GM12878 (cell line): ENCODE results near the gene PITPNM1. TPM values are rescaled to one million over a fixed set of nuclear protein-coding genes. Genes with fewer than 3 reads are reported as not detected.

Source experiments
- ATAC-seq: fragments of 200-7000 bp; cut with Tn5 transposase; 3 replicates; pipeline ENCODE4 v1.9.1; 2020; ENCODE audit warnings: mild to moderate bottlenecking, moderate library complexity
- BruUV-seq: library from RNA; stranded (reverse); fragments of 400-500 nt; replicated peaks from 2 replicates; lab custom pipeline; 2021; lab: Mats Ljungman, UMichigan
- CTCF ChIA-PET: fragments of 300-600 bp; sonication (Branson Sonifier 250); formaldehyde crosslinking; extraction: SDS; loops from one replicate; lab custom pipeline; 2021; ENCODE audit warnings: inconsistent platforms; lab: Yijun Ruan, JAX
- POLR2A ChIA-PET: fragments of 350-600 bp; formaldehyde crosslinking; extraction: SDS; loops from one replicate; lab custom pipeline; 2021; ENCODE audit warnings: inconsistent platforms; lab: Charles Lee
- RAD21 ChIA-PET: fragments of 300-600 bp; sonication (Branson Sonifier 250); formaldehyde crosslinking; loops from one replicate; lab custom pipeline; 2023; ENCODE audit warnings: antibody characterized with exemption; ENCODE audit not compliant: unreplicated experiment; lab: Charles Lee
- SMC1A ChIA-PET: fragments of 300-600 bp; sonication (Branson Sonifier 250); formaldehyde crosslinking; loops from one replicate; lab custom pipeline; 2023; ENCODE audit not compliant: unreplicated experiment, uncharacterized antibody; lab: Charles Lee
- DNase-seq: peaks from one replicate; pipeline ENCODE4 v3.0.0-alpha.2; 2011; ENCODE audit warnings: low read depth, low spot score
- FAIRE-seq: peaks from 3 replicates; lab custom pipeline; 2011; peaks lifted over from hg19 to GRCh38; lab: Jason Lieb, UNC
- H2AFZ ChIP-seq: 2 replicates; pipeline ENCODE4 v1.6.0; 2011; ENCODE audit warnings: low read depth, low read length, control low read depth; ENCODE audit not compliant: control insufficient read depth
- H3K27ac ChIP-seq: 2 replicates; pipeline ENCODE4 v1.5.1; 2011; ENCODE audit warnings: control low read depth; ENCODE audit not compliant: control insufficient read depth, insufficient read depth
- H3K27me3 ChIP-seq, 2 experiments: replicated peaks in 1 of 2; 2 replicates each; pipeline versions ENCODE4 v1.6.0 to v1.6.1; 2011; ENCODE audit warnings: low read length in 1 of 2; ENCODE audit not compliant: control insufficient read depth in 2 of 2, insufficient read depth in 2 of 2
- H3K36me3 ChIP-seq, 2 experiments: 2 replicates each; pipeline ENCODE4 v1.5.1; 2011; ENCODE audit warnings: low read length in 1 of 2; ENCODE audit not compliant: control insufficient read depth in 2 of 2, insufficient read depth in 2 of 2
- H3K4me1 ChIP-seq: 2 replicates; pipeline ENCODE4 v1.6.1; 2011; ENCODE audit warnings: mild to moderate bottlenecking, low read length, moderate library complexity, mixed read lengths; ENCODE audit not compliant: control insufficient read depth, insufficient read depth
- H3K4me2 ChIP-seq: 2 replicates; pipeline ENCODE4 v1.6.0; 2011; ENCODE audit warnings: control low read depth; ENCODE audit not compliant: control insufficient read depth, insufficient read depth
- H3K4me3 ChIP-seq: fragments of 200-600 bp; sonication (generic); 2 replicates; pipeline ENCODE4 v1.5.1; 2016
- H3K79me2 ChIP-seq: 2 replicates; pipeline ENCODE4 v1.6.0; 2011; ENCODE audit warnings: low read length; ENCODE audit not compliant: control insufficient read depth, insufficient read depth
- H3K9ac ChIP-seq: 2 replicates; pipeline ENCODE4 v1.8.0; 2011; ENCODE audit warnings: low read length, control low read depth, mixed read lengths; ENCODE audit not compliant: control insufficient read depth, insufficient read depth
- H3K9me3 ChIP-seq: replicated peaks from 3 replicates; pipeline ENCODE4 v1.5.1; 2011; ENCODE audit warnings: mild to moderate bottlenecking, low read length; ENCODE audit not compliant: control insufficient read depth, insufficient read depth
- H4K20me1 ChIP-seq: 2 replicates; pipeline ENCODE4 v1.6.0; 2011; ENCODE audit not compliant: control insufficient read depth, insufficient read depth
- EED ChIP-seq: sonication (generic); IDR thresholded peaks from 2 replicates; pipeline ENCODE4 v1.6.1; 2016; ENCODE audit warnings: antibody characterized with exemption, low read depth
- HDAC6 ChIP-seq: fragments of 200-600 bp; sonication (generic); IDR thresholded peaks from one replicate; pipeline ENCODE4 v1.8.0; 2017; ENCODE audit warnings: antibody characterized with exemption; ENCODE audit not compliant: unreplicated experiment
- MEF2B ChIP-seq: fragments of 450-650 bp; IDR thresholded peaks from 2 replicates; pipeline ENCODE4 v1.6.1; 2018; ENCODE audit warnings: mild to moderate bottlenecking, moderate library complexity; ENCODE audit not compliant: partially characterized antibody, poor library complexity, severe bottlenecking
- NRF1 ChIP-seq: conservative IDR thresholded peaks from 2 replicates; pipeline ENCODE4 v1.6.1; 2011; ENCODE audit warnings: mild to moderate bottlenecking, low read depth, low read length, improper control_type of control experiment
- POLR2AphosphoS2 ChIP-seq: IDR thresholded peaks from 2 replicates; pipeline ENCODE4 v1.6.1; 2011; ENCODE audit warnings: low read depth, mild to moderate bottlenecking, low read length, improper control_type of control experiment, moderate library complexity
- POLR2AphosphoS5 ChIP-seq: IDR thresholded peaks from 2 replicates; pipeline ENCODE4 v1.6.1; 2011; ENCODE audit warnings: mild to moderate bottlenecking, low read length, inconsistent platforms
- SIN3A ChIP-seq: IDR thresholded peaks from 2 replicates; pipeline ENCODE4 v1.6.1; 2012; ENCODE audit warnings: low read depth, low read length, improper control_type of control experiment
- SUZ12 ChIP-seq: fragments of 200-600 bp; sonication (generic); IDR thresholded peaks from one replicate; pipeline ENCODE4 v1.6.1; 2018; ENCODE audit warnings: antibody characterized with exemption, mild to moderate bottlenecking; ENCODE audit not compliant: unreplicated experiment
- TBL1XR1 ChIP-seq: IDR thresholded peaks from 2 replicates; pipeline ENCODE4 v1.6.1; 2012; ENCODE audit warnings: low read depth, low read length, improper control_type of control experiment
- WGBS: methylation state at CpG from one replicate; pipeline ENCODE4 v1.1.6; 2016; ENCODE audit warnings: low lambda C conversion rate; ENCODE audit not compliant: insufficient replicate concordance, insufficient coverage; ENCODE audit errors: missing lambda C conversion rate; 5-methylcytosine and 5-hydroxymethylcytosine counted together
- in situ Hi-C: fragments of 300-500 bp; cut with MboI; formaldehyde crosslinking; loops from 9 replicates; pipeline ENCODE4 v1.14.3; 2018; ENCODE audit warnings: mixed read lengths
- intact Hi-C: fragments of 100-400 bp; cut with micrococcal nuclease; formaldehyde crosslinking; loops from one replicate; pipeline ENCODE4 v1.14.2; 2022; ENCODE audit not compliant: unreplicated experiment
- polyA plus RNA-seq, 11 experiments: library from polyadenylated mRNA; depleted of rRNA in 4 of 11; unstranded in 6 of 11; stranded (reverse) in 5 of 11; fragments of >200 nt; fragmentation: Nextera tagmentation in 4 of 11; fragmentation: Illumina TruSeq in 1 of 11; extraction: Ambion mirVana in 4 of 11; extraction: Trizol in 1 of 11; gene quantifications; 1 replicate in 1 of 11; 2 replicates in 10 of 11; pipeline versions ENCODE4 v1.2.1 to v1.2.3, GENCODE V29; 2011 to 2016; ENCODE audit warnings: inconsistent platforms in 2 of 11, missing spikeins in 2 of 11, low read depth in 1 of 11
- total RNA-seq, 4 experiments: library from RNA; depleted of rRNA in 3 of 4; stranded (reverse); fragments of >200 nt in 3 of 4; fragmentation: Illumina TruSeq in 1 of 4; extraction: Trizol in 1 of 4; gene quantifications; 2 replicates each; pipeline versions ENCODE4 v1.2.1 to v1.2.3, GENCODE V29; 2013 to 2021
- TF ChIP-seq, protein P1 (sequence below): fragments of 450-650 bp; IDR thresholded peaks from 2 replicates; pipeline ENCODE4 v1.6.1; 2017; ENCODE audit warnings: low read depth, mild to moderate bottlenecking, moderate library complexity
- TF ChIP-seq, protein P2 (sequence below): fragments of 450-650 bp; IDR thresholded peaks from 2 replicates; pipeline ENCODE4 v1.6.1; 2016; ENCODE audit warnings: mild to moderate bottlenecking, moderate library complexity, borderline replicate concordance

PITPNM1 gene
- total and polyA plus RNA-seq, 10 of the 15 experiments (the other 5 are each of a cell fraction or from before 2014, with no cell fraction given): 0.11 to 56.8 (median 16.5) TPM

DNA sequence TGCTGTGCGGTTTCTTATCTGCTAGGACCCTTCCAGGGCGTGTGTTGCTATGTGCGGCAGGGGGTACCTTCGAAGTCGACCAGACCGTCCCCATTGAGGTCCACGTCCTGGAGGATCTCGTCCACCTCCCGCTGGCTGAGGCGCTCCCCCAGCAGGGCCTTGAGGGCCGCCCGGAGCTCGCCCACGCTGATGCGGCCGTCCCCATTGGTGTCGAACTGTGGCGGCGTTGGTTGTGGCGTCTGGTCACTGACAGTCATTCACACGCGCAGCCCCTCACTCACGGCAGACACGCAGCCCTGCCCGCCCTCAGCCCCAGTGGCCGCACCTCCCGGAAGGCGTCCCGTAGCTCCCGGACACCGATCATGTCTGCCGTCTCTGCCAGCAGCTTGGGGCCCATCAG is 14.6 kb upstream of the PITPNM1 start:
- intact Hi-C loops: no loop called here
- ATAC-seq (no peak), DNase-seq (no peak), FAIRE-seq (no peak)
- Histone ChIP-seq H3K9ac (no peak overlapping the region), H2AFZ (no peak overlapping the region), H3K4me1 (no peaks in the 10 kb centered on the region), H3K27ac (no peak overlapping the region), H3K79me2 (no peaks in the 10 kb centered on the region), H3K9me3 (no peaks in the 10 kb centered on the region), H3K4me2 (no peak overlapping the region), H3K36me3 (no peaks in the 10 kb centered on the region), H4K20me1 (no peaks in the 10 kb centered on the region), H3K27me3 (no peaks in the 10 kb centered on the region; a peak in 1 of 4 replicates), H3K4me3 (no peak overlapping the region)
- whole genome bisulfite sequencing: 83% methylated on average over 28 of the region's 32 CpGs
- in situ Hi-C loops: no loop called here
- RAD21 ChIA-PET: no interaction called here
- TF ChIP-seq POLR2AphosphoS5 (no peak), HDAC6 (no peak), POLR2AphosphoS2 (no peak), SUZ12 (no peak), NRF1 (no peak), MEF2B (no peak), TBL1XR1 (no peak), EED (no peak), SIN3A (no peak)
- TF ChIP-seq, protein P1, sequence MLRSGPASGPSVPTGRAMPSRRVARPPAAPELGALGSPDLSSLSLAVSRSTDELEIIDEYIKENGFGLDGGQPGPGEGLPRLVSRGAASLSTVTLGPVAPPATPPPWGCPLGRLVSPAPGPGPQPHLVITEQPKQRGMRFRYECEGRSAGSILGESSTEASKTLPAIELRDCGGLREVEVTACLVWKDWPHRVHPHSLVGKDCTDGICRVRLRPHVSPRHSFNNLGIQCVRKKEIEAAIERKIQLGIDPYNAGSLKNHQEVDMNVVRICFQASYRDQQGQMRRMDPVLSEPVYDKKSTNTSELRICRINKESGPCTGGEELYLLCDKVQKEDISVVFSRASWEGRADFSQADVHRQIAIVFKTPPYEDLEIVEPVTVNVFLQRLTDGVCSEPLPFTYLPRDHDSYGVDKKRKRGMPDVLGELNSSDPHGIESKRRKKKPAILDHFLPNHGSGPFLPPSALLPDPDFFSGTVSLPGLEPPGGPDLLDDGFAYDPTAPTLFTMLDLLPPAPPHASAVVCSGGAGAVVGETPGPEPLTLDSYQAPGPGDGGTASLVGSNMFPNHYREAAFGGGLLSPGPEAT: no peak
- TF ChIP-seq, protein P2, sequence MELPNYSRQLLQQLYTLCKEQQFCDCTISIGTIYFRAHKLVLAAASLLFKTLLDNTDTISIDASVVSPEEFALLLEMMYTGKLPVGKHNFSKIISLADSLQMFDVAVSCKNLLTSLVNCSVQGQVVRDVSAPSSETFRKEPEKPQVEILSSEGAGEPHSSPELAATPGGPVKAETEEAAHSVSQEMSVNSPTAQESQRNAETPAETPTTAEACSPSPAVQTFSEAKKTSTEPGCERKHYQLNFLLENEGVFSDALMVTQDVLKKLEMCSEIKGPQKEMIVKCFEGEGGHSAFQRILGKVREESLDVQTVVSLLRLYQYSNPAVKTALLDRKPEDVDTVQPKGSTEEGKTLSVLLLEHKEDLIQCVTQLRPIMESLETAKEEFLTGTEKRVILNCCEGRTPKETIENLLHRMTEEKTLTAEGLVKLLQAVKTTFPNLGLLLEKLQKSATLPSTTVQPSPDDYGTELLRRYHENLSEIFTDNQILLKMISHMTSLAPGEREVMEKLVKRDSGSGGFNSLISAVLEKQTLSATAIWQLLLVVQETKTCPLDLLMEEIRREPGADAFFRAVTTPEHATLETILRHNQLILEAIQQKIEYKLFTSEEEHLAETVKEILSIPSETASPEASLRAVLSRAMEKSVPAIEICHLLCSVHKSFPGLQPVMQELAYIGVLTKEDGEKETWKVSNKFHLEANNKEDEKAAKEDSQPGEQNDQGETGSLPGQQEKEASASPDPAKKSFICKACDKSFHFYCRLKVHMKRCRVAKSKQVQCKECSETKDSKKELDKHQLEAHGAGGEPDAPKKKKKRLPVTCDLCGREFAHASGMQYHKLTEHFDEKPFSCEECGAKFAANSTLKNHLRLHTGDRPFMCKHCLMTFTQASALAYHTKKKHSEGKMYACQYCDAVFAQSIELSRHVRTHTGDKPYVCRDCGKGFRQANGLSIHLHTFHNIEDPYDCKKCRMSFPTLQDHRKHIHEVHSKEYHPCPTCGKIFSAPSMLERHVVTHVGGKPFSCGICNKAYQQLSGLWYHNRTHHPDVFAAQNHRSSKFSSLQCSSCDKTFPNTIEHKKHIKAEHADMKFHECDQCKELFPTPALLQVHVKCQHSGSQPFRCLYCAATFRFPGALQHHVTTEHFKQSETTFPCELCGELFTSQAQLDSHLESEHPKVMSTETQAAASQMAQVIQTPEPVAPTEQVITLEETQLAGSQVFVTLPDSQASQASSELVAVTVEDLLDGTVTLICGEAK: no peak
- POLR2A ChIA-PET: no interaction called here
- BruUV-seq: no TSS peak
- CTCF ChIA-PET: interaction anchor here (1.3 to 1.6 kb wide), 2 partner anchors 140 to 168 kb away, joined by 3 read pairs; no protein-coding TSS in a partner anchor
- SMC1A ChIA-PET: no interaction called here
